Amniotic epithelial cell (primary cell): ENCODE measurements around the gene HNRNPK.
A peak's percentile ranks its signal among the peaks of the same experiment; 100 is the strongest.

ENCODE experiments used
- DNase-seq: peaks from one replicate; pipeline ENCODE4 v3.0.0-alpha.2; 2010; ENCODE audit warnings: low read depth

The HNRNPK gene

GRCh38 chr9:83979812-83980394 lies at the start of gene HNRNPK:
Gene HNRNPK, minus strand, starts transcription at chr9:83980215. Its CDS starts 1,963 bp downstream, at chr9:83978252.
- DNase-seq: peak; percentile 96

GRCh38 chr9:84027201-84027600 lies 47.2 kb upstream of the HNRNPK start:
- DNase-seq: no peak

- DNase-seq: no peak
Measured at GRCh38 chr9:84024041-84024575, 44.1 kb upstream of the HNRNPK start.

GRCh38 chr9:84007662-84008061 lies 27.6 kb upstream of the HNRNPK start:
- no peak for DNase-seq

GRCh38 chr9:84003246-84003645 lies 23.2 kb upstream of the HNRNPK start:
- DNase-seq: no peak

- DNase-seq: peak; percentile 36
Measured at GRCh38 chr9:84002344-84002743, 22.3 kb upstream of the HNRNPK start.

GRCh38 chr9:84001621-84002020 lies 21.6 kb upstream of the HNRNPK start:
- no peak for DNase-seq

GRCh38 chr9:84000186-84000585 lies 20.2 kb upstream of the HNRNPK start:
- DNase-seq: peak; percentile 56

GRCh38 chr9:83999141-83999918 lies 19.3 kb upstream of the HNRNPK start:
- DNase-seq: no peak

GRCh38 chr9:83996126-83996525 lies 16.1 kb upstream of the HNRNPK start:
- DNase-seq: no peak

- no peak for DNase-seq
Measured at GRCh38 chr9:83992901-83993300, 12.9 kb upstream of the HNRNPK start.

- peak; percentile 33 for DNase-seq
Measured at GRCh38 chr9:83992407-83992806, 12.4 kb upstream of the HNRNPK start.

GRCh38 chr9:83991355-83991754 lies 11.3 kb upstream of the HNRNPK start:
- DNase-seq: no peak

GRCh38 chr9:83988411-83988810 lies 8.4 kb upstream of the HNRNPK start:
- DNase-seq: no peak

GRCh38 chr9:83987402-83987791 lies 7.4 kb upstream of the HNRNPK start:
- DNase-seq: no peak

GRCh38 chr9:83986765-83987401 lies 6.9 kb upstream of the HNRNPK start:
- DNase-seq: peak; percentile 30

GRCh38 chr9:83986195-83986594 lies 6.2 kb upstream of the HNRNPK start:
- DNase-seq: no peak

- DNase-seq: peak; percentile 40
Measured at GRCh38 chr9:83981126-83981871, 1.3 kb upstream of the HNRNPK start.

- peak; percentile 94 for DNase-seq
Measured at GRCh38 chr9:83980395-83981125, 545 bp upstream of the HNRNPK start, which contains the start of gene RMI1. Gene RMI1, plus strand, starts transcription at chr9:83980805. Its CDS starts 20,182 bp downstream, at chr9:84000987.

GRCh38 chr9:83978992-83979811 lies 813 bp downstream of the HNRNPK start:
- peak; percentile 77 for DNase-seq
